NCI-H2196 treated with DMSO at 0.1 percent for 48 hours (cell line): ENCODE results near the gene ABCA9.
"Not testable (repeated sequence)": the region's sequence is repeated elsewhere in the genome, so short reads cannot be mapped to it uniquely, and the experiment has no call there.

Experiments used
- DNase-seq: peaks from one replicate; lab custom pipeline; 2025; ENCODE audit not compliant: unreplicated experiment; lab: John Stamatoyannopoulos, UW

ABCA9 gene

GRCh38 chr17:69031839-69032238 is 28.9 kb downstream of the ABCA9 start:
- no peak for DNase-seq

GRCh38 chr17:69030169-69030568 is 30.6 kb downstream of the ABCA9 start:
- no peak for DNase-seq

GRCh38 chr17:69018687-69019086 is 42.0 kb downstream of the ABCA9 start:
- no peak for DNase-seq

GRCh38 chr17:69018022-69018615 is 42.6 kb downstream of the ABCA9 start:
- DNase-seq, result no peak

GRCh38 chr17:69015631-69016030 is 45.1 kb downstream of the ABCA9 start:
- no peak for DNase-seq

GRCh38 chr17:69012895-69013805 is 47.6 kb downstream of the ABCA9 start:
- DNase-seq, result no peak

- DNase-seq, result no peak
Observed at GRCh38 chr17:69009930-69010329, 50.8 kb downstream of the ABCA9 start.

- not testable (repeated sequence) for DNase-seq
Observed at GRCh38 chr17:69004759-69005158, 56.0 kb downstream of the ABCA9 start.

- not testable (repeated sequence) for DNase-seq
Observed at GRCh38 chr17:68999743-69000142, 61.0 kb downstream of the ABCA9 start.

GRCh38 chr17:68993112-68993511 is 67.6 kb downstream of the ABCA9 start:
- no peak for DNase-seq

GRCh38 chr17:68987966-68988365 is 72.8 kb downstream of the ABCA9 start:
- DNase-seq, result no peak

GRCh38 chr17:68981288-68981687 is 79.4 kb downstream of the ABCA9 start:
- DNase-seq, result no peak

GRCh38 chr17:68973098-68973846 is 87.5 kb downstream of the ABCA9 start:
- no peak for DNase-seq

GRCh38 chr17:68972119-68972704 is 88.5 kb downstream of the ABCA9 start:
- no peak for DNase-seq

GRCh38 chr17:68969101-68969500 is 91.6 kb downstream of the ABCA9 start:
- DNase-seq, result no peak

GRCh38 chr17:68963958-68964357 is 96.8 kb downstream of the ABCA9 start:
- DNase-seq, result no peak

- no peak for DNase-seq
Observed at GRCh38 chr17:68961214-68961882, 99.4 kb downstream of the ABCA9 start.

- not testable (repeated sequence) for DNase-seq
Observed at GRCh38 chr17:68959117-68959516, 101.6 kb downstream of the ABCA9 start.

GRCh38 chr17:68957944-68958343 is 102.8 kb downstream of the ABCA9 start:
- DNase-seq, result no peak

- no peak for DNase-seq
Observed at GRCh38 chr17:68955181-68955841, 105.4 kb downstream of the ABCA9 start, which contains the start of gene ABCA8. Gene ABCA8, minus strand, starts transcription at chr17:68955392. Its CDS starts 13,358 bp downstream, at chr17:68942034.
